Measurements from ENCODE around the gene UBN1.

Gene UBN1, protein sequence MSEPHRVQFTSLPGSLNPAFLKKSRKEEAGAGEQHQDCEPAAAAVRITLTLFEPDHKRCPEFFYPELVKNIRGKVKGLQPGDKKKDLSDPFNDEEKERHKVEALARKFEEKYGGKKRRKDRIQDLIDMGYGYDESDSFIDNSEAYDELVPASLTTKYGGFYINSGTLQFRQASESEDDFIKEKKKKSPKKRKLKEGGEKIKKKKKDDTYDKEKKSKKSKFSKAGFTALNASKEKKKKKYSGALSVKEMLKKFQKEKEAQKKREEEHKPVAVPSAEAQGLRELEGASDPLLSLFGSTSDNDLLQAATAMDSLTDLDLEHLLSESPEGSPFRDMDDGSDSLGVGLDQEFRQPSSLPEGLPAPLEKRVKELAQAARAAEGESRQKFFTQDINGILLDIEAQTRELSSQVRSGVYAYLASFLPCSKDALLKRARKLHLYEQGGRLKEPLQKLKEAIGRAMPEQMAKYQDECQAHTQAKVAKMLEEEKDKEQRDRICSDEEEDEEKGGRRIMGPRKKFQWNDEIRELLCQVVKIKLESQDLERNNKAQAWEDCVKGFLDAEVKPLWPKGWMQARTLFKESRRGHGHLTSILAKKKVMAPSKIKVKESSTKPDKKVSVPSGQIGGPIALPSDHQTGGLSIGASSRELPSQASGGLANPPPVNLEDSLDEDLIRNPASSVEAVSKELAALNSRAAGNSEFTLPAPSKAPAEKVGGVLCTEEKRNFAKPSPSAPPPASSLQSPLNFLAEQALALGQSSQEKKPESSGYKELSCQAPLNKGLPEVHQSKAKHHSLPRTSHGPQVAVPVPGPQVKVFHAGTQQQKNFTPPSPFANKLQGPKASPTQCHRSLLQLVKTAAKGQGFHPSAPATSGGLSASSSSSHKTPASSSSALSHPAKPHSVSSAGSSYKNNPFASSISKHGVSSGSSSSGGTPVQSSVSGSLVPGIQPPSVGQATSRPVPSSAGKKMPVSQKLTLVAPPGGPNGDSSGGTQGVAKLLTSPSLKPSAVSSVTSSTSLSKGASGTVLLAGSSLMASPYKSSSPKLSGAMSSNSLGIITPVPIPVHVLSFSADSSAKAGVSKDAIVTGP (N-terminal part only)

DNA sequence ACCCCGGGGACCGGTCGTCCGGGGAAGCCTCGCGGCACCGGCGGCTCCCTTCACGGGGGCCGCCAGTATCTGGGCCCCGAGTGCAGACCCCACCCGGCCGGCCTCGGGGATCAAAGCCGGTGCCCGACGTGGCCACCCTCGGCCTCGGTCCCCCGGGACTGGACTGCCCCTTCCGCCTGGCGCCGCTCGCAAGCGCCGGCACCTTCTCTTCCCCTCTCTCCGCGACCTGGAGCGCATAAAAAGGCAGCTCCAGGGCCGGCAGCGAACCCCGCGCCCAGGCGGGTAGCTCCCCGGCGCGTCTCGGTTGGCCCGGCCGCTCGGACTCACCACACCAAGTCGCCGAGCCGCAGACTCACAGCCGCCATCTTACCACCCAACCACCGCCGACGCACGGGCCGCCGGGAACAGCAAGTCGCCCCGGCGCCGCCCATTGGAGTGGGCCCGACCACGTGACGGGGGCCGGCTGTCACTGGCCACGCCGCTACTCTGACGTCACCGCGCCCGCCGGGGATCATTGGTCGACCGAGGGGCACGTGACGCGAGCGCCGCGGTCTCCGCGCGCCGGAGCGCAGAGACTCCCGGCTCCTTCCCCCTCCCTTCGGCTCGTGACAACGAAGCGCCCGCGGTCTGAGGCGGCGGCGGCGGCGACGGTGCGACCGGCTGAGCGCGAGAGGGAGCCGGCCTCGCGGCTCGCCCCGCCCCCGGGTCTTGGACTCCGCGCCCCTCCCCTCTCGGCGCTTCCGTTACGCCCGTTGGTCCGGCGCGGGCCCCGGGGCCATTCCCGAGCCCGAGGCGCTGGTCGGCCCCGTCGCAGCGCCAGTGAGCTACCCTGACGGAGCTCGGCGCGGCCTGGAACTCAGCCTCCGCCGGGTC, at the start of gene UBN1, which contains the start of gene GLYR1:
Gene UBN1, plus strand, starts transcription at position 581 of the 873 bp plus-strand sequence. CDS start 5,437 bp downstream, outside the sequence.
Gene GLYR1, minus strand, starts transcription at position 388 of the 873 bp plus-strand sequence. Its CDS starts 23 bp downstream, at position 365.
- DNase-seq, result peak; percentile 98 to 99

GRCh38 chr16:4797805-4798252, 49.5 kb upstream of the UBN1 start:
- no peak for DNase-seq

DNA sequence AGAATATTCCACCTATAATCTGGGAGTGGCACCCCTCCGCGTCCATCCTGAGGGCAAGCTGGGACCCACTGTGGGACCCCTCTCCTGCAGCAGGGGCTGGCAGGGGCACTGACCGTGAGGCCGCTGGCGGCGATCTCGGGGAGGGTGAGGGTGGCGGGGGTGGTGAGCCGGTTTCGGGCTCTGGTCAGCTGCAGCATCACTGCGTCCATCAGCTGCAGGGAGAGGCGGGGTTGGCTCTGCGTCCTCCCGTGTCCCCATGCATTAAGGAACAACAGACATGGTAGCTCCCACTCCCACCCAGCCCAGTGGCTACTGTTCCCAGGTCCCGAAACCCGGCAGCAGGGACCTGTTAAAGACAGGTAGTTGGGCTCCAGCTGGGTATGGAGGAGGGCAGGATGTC, 48.8 kb upstream of the UBN1 start:
- DNase-seq, result no peak

- no peak for DNase-seq
Measured at GRCh38 chr16:4799171-4799855, 48.0 kb upstream of the UBN1 start.

DNA sequence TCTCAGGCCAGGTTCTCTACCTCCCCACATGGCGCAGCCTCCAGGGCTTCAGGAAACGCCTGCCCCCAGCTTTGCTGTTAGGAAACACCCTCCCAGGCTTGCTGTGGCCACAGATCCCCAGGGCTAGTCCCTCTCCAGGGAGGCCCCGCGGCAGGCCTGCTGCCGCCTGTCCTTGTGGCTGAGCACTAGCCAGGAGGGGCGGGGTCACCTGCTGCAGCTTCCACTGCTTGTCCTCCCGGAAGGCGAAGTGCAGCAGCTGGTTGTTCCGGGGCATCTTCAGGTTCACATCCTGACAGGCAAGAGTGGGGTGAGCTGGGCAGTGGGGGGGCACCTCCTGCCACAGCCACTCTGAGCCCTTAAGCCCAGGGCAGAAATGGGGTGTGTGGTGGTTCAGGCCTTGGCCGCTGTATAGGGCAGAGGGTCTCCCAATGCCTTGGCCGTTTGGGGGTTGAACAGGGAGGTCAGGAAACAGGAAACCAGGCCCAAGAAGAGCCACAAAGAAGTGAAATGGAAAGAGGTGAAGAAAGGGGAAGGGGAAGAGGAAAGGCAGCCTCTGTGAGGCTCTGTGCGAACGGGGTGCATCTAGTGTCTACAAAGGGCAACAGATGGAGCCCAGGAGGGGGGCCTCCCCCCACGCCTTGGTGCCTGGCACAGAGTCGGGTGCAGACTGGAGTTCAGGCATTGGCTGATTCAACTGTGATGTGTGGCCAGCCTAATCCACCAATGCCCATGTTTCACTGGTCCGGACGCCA, 46.8 kb upstream of the UBN1 start:
- DNase-seq, result peak; percentile 13 to 35

GRCh38 chr16:4801051-4801961, 46.0 kb upstream of the UBN1 start:
- DNase-seq, result no peak

DNA sequence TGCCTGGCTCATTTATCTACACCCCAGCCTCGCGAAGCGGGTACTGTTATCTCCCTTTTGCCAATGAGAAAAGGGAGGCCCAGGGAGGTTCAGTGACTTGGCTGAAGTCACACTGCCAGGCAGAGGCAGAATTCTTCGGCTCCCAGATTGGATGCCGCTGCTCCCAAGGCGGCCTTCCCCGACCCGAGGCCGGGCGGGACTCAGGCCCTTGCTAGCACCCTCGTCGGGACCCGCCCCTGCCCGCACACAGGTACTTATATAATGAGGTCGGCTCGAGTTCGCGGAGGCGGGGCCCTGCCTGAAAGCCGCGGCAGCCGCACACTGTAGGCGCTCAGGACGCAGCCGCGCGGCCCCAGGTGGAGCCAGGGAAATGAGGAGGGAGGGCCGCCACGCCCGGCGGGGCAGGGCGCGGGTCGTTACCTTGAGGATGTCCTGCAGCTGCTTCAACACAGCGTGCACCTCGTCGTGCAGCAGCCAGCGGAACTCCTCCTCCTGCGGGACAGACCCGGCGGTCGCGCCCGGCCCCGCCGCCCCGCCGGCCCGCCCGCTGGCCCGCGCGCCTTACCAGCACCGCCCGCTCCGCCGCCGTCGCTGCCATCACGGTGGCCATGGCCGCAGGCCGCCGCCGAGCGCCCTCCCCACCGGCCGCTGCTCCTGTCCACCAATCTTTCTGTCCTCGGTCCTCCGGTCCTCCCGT, 45.2 kb upstream of the UBN1 start, which contains the start of gene ROGDI:
Gene ROGDI, minus strand, starts transcription at position 672 of the 697 bp plus-strand sequence. Its CDS starts 62 bp downstream, at position 610.
- DNase-seq, result peak; percentile 6 to 13

DNA sequence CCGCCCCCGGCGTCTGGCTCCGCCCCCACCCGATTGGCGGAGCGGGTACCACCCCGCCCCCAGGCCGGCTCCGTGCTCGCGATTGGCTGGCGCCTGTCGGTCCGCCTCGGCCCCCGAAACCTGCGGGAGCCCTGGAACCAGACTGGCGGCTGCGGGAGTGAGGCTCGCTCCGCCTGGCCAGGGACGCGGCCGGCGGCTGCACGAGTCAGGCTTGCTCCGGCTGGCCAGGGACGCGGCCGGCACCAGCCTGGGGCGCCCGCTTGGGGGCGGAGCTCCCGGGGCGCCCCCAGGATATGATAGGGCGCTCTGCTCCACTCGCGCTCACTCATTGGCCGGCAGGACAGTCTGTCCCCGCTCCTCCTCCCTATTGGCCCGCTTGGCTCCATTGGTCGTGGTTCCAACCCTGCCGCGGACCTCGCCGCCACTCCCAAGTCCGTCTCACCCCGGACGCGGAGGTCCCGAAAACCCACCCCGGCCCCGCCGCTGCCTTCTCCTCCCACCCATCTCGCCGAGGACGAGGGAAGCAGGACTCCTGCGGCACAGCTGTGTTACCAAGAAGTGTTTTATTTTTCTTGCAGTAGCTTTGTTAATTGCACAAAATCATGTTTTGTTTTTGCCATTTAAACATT, 44.5 kb upstream of the UBN1 start:
- DNase-seq, result peak; percentile 89 to 90

DNA sequence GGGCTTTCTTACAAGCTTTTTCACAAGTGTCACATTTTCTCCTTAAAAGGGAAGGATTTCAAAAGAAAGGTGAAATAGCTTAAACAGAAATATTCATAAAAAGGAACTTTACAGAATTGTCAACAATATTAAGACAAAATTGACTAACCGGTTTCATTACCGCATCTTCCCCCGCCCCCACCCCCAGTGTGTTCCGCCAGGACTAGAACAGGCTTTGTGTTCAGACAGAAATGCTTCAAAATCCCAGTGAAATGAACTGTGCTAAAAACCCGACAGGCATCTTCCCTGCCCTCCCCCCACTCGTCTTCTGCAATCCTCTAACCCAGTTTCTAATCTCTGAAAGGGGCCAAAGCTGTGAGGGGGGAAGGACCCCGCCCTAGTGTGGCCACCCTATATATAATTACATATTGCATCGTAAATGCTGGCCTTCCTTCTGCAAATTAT, 43.9 kb upstream of the UBN1 start:
- DNase-seq, result peak; percentile 58 to 63

- no peak for DNase-seq
Measured at GRCh38 chr16:4803898-4804762, 43.2 kb upstream of the UBN1 start.

- DNase-seq, result no peak
Measured at GRCh38 chr16:4805231-4805630, 42.0 kb upstream of the UBN1 start.

DNA sequence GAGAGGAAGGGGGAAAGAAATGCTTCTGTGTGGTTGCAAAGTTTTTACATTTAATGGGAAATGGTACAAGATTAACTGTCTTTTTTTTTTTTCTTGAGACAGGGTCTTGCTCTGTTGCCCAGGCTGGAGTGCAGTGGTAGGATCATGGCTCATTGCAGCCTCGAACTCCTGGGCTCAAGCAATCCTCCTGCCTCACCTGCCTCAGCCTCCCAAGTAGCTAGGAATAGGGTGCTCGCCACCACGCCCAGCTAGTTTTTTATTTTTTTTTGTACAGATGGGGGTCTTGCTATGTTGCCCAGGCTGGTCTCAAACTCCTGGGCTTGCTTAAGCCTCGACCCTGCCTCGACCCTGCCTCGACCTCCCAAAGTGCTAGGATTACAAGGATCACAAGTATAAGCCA, 41.0 kb upstream of the UBN1 start:
- DNase-seq, result no peak

GRCh38 chr16:4811242-4811641, 36.0 kb upstream of the UBN1 start:
- DNase-seq, result no peak

- DNase-seq, result no peak
Measured at GRCh38 chr16:4811773-4812172, 35.5 kb upstream of the UBN1 start.

- no peak for DNase-seq
Measured at GRCh38 chr16:4813251-4814003, 33.9 kb upstream of the UBN1 start.

GRCh38 chr16:4814046-4814445, 33.2 kb upstream of the UBN1 start:
- DNase-seq, result no peak
